ENCODE data around the gene CAMK4.

The CAMK4 gene

DNA sequence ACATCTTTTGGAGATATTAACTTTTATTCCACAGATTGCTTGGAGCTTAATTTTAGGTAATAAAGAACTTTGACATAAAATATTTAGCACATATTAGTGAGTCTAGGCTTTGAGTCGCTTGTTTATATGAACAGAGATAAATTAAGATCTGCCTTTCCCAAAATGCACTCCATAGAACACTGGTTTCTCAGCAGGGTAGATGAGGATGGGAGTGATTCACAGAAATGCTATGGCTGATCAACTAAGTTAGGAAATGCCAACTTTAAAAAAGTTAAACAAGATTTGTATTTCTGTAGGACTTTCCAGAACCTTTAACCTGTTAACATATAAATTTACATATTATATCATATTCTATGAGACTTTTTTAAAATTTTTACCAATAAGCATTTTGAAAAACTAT is 222.9 kb downstream of the CAMK4 start:
- no peak for DNase-seq

DNA sequence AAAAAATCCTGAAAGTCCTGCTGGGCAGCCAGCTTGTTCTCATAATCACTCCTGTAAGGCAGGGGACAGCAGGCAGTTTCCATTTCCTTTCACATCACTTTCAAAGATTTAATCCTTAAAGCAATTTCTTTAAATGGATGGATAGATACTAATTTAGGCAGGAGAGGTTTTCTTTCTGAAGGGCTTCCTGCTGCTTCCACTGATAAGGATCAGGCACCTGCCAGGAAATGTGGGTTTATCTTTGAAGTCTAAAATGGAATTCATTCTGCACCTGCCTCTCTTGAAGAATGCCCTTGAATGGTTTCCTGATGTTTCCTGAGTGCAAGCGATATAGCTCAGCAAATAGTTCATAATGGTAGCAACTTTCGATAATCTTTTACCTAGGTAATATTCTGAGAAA is 223.6 kb downstream of the CAMK4 start:
- no peak for DNase-seq

DNA sequence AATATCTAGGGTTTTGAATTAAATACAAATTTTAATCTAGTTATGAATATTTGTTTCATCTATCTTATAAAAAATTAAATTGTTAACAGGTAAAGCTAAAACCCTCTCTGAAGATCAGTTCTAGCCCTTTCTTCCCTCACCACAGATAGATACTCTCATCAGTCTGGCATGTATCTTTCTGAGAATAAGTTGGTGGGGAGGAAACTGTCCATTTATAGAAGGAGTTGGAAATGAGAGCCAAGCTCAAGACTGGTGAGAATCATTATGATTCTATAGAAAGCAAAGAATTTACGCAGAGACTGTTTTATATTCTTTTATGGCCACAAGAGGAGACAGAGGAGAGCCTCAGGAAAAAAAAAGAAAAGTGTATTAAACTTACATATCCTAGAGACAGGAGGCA is 229.1 kb downstream of the CAMK4 start:
- no peak for DNase-seq

DNA sequence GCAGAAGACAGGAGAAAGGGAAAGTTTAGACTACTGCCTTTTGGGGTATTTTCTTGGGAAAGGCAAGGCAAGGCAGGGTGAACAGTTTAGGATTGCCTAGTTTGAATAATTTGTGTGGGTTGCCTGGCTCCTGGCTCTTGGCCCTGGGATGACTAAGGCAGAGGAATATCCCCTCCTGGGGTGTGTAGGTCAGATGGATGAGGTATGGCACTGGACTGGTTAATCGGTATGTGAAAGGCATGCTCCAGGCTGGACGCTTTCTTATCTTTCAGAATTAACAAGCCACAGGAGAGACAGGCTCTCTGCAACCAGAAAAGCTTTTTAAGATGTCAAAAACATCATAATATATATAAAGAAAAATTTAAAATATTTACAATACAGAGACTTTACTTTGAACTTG is 229.6 kb downstream of the CAMK4 start:
- no peak for DNase-seq

DNA sequence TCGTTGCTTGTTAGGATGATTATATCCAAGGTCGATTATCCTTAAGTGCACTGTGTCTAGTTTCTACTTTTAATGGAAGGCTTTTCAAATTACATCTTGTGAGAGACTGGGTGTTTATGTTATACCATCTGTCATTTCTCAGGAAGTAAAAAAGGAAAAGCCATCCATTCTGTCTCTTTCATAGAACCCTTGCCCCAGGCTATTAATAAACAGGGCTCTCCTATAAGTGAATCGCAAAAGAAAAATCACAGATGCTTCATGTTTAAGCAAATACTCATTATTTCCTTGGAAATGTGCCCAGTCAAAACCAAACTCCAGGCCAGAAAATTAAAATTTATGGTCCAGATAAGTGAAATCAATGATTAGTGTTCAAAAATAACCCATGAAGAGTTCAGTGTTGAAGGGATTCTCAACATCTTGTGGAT is 230.0 kb downstream of the CAMK4 start:
- DNase-seq, result no peak

DNA sequence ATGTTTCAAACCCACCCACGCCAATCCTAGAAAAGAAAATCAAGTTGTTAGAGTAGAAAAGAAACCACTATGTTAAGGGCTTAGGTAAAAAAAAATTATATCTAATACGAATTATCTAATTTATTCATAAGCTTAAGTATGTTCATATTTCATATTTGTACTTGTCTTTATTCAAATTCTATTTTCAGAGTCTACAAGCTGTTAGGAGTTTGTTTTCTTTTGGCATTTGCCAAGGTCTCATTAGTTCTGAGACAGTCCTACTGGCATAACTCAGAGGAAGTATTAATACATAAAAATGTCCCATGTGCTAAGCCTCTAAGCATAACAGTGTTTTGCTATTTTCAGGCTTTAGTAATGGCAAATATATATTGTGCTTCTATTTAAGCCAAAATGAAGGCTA is 230.6 kb downstream of the CAMK4 start:
- no peak for DNase-seq

DNA sequence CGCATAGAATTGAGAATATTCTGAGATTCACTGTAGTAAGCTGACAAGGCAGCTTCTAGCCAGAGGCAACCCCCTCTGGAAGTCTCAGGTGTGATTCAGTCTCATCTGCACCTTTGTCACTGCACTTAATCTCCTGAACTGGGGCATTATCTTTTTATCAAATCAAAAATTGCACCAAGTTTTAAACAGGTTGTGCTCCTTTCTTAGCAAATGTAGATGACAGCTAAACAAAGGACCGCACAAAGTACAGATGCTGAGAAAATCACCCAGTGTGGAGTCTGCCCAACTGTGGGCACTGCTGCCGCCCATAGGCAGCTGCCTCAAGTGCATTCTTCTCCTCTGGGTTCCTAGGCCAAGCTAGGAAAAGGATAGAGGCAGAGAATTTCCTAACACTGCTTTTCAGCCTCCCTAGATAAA is 237.1 kb downstream of the CAMK4 start:
- DNase-seq, result no peak

DNA sequence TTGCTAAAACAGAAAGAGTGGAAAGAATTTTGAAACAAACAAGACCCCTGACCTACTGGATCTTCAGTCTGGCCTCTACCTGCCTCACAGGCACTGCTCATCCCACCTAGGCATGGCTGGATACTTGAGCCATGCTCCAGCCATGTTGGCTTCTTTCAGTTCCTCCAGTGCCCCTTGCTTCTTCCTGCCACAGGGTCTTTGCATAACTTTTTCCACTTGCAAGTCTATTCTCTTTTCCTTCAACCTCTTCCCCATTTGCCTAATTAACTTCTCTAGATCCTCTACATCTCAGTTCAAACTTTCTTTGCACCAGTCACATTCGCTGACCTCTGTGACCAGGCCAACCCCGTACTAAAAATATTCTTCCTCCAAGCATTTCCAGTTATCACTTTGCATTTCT is 237.8 kb downstream of the CAMK4 start:
- DNase-seq, result no peak

DNA sequence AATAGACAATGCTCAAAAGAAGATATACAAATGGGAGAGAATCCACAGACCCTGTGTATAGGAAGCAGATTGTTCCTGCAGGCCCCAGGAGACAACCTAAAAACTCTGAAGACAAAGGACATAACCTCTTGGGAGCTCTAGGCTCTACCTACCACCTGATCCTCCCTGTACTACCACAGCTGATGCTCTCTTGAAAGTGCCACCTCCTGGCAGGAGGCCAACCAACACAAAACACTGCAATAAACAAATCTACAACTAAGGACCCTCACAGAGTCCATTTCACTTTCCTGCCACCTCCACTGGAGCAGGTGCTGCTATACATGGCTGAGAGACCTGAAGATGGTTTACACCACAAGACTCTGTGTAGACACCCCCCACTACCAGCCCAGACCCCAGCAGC is 239.1 kb downstream of the CAMK4 start:
- no peak for DNase-seq

DNA sequence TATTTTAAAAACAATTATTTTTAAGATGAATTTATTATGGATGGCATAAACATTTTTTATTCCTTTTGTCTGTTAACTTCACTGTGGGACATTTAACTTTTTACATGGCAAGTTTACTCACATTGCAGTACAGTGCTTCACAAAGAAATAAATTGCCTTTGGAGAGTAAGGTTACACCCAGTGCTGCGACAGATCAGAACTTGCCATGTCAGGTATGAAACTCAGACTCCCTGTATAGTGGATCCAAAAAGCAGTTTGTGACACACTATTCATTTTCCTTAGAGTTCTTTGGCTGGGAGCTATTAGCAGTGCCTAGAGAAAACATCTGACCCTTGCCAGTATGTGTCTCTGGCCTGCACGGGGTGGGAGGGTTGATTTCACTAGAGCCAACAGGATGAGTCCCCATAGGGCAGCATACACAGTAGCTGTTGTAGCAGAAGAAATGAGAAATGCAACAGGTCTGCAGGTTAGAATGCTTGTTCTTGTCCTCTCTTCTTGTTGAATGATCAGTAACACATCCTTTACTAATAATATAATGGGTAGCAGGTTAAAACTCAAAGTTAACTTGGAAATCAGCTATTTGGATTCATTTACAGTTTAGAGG is 245.2 kb downstream of the CAMK4 start:
- DNase-seq, result no peak

DNA sequence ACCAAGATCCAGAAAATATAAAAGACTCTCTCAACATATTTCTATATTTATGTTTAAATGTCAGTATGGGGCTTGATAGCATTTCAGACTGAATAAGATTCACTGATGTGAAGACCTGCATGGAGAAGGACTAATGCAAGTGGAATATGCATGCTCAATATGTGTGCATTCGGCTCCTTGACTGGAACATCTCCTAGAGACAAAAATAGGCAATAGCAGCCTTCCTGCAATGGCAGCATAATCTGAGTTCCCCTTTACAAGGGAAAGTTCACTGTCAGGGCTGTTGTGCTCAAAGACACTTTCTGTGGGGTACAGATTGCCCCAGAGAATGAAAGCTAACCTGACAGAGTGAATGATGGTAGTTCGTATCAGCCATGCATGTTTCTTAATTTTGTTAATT is 245.7 kb downstream of the CAMK4 start:
- DNase-seq, result peak; percentile 36

DNA sequence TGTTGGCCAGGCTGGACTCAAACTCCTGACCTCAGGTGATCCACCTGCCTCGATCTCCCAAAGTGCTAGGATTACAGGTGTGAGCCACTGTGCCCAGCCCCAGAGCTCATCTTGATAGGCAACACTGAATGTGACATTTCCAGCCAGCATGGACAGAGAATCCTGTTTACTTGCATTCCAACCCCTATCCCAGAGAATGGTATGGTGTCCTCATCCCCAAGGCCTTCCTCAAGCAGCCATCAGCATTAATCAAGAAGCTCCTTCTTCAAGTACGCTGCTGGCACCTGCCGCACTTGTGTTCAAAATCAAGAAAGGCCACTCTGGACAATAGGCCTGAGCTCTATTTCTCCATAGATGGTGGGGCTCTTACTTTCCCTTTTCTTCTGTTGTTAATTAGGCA is 247.9 kb downstream of the CAMK4 start:
- DNase-seq, result no peak

DNA sequence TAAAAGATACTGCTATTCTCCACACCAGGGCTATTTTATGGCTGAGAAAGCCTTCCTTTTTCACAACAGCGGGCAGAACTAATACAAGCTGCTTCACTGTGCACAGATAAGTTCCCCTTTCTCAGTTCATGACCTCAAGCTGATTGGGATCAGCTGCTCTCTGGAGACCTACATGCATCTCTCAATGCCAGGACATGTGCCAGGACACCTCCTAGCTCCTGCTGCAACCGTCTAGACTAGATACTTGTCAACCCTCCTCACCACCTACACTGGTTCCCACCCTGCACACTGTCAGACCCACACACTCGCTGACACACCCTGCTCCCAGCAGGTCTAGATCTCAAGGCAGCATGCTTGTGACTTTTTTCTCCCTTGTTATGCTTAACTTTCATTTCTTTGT is 248.4 kb downstream of the CAMK4 start:
- peak; percentile 75 for DNase-seq

DNA sequence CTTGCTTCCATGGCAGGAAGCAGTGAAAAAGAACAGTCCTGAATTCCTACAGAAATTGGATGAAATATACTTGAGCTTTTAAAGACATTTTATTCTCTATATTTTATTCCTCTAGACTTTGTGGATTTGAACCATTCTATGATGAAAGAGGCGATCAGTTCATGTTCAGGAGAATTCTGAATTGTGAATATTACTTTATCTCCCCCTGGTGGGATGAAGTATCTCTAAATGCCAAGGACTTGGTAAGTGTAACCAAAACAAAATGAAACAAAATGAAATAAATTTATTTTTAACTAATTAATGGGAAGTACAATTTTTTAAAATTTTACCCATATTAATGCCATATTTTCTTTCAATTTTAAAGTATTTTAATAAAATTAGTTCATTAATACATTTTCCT is 254.1 kb downstream of the CAMK4 start:
- peak; percentile 21 for DNase-seq

DNA sequence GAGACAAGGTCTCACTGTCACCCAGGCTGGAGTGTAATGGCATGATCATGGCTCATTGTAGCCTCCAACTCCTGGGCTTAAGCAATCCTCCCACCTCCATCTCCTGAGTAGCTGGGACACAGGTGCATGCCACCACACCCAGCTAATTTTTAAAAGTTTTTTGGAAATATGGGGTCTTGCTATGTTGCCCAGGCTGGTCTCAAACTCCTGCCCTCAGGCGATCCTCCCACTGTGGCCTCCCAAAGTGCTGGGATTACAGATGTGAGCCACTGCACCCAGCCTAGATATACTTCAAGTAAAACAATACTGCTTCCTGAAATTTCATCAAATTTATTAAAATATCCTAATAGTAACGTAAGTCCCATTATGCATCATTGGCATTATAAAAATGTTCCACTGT is 254.7 kb downstream of the CAMK4 start:
- no peak for DNase-seq

DNA sequence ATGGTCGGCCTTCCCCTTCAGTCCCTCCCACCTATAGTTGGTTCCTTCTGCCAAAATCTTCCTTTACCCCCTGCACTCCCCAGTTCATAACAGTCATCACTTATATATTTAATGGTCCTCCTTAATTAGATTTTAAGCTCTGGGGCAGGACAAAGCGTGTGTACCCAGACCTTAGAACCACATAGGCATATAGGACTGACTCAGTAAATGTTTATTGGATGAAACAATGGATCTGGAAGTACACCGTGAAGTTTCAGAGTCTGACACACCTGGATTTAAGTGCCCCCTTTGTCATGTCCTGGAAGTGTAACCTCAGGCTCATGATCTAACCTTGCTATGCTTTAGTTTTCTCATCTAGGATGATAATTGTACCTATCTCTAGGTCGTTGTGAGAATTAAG is 256.2 kb downstream of the CAMK4 start:
- DNase-seq, result no peak

DNA sequence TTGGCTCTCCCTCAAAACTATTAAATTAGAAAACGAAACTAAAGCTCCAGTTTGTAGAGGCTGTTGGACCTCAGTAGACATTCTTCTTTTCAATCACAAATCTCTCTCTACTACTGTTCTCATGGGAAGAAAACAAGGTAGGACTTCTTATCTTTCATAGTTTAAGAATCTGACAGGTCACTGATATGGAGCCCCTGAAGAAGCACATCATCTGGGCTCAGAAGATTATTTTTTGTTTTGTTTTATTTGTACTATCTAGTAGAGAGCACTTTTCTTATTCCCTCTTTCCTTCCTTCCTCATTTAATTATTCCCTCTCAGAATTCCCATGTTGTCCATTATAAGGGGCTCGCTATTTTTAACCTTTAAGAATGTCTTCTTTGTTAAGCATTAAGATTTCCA is 261.9 kb downstream of the CAMK4 start:
- peak; percentile 58 for DNase-seq

DNA sequence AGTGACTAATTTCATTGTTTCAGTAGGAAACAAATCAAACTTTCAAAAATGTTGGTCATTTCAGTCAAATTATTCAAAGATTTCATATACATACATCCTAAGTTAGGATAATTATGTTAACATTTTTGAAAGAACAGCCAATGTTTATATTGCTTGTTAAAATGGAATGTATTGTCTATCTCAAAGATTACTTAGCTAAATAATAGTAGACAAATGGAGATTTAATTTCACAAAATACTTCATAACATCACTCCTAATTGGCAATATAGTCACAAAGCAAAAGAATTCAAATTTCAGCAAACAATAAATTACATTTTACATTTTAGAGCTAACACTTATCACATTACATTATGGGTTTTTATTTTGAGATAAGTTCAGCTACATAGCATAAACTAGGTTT is 262.7 kb downstream of the CAMK4 start:
- no peak for DNase-seq

DNA sequence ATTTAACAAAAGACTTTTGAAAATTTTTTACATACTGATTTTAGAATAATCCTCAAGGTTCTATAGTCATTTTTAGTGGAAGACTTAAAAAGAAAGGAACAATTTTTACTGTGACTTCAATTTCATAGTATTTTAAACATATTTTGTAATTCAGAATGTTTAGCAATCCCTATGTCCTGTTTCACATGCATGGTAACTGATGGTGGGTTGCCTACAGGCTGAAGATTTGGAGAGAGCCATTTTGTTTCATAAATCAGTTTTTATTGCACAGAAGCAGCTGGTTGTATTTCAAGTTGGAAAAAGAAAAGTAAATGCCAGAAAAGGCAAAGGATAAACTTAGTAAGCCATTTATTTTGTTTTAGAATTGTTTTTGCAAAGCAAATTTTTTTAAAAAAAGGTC is 264.2 kb downstream of the CAMK4 start:
- DNase-seq, result no peak

DNA sequence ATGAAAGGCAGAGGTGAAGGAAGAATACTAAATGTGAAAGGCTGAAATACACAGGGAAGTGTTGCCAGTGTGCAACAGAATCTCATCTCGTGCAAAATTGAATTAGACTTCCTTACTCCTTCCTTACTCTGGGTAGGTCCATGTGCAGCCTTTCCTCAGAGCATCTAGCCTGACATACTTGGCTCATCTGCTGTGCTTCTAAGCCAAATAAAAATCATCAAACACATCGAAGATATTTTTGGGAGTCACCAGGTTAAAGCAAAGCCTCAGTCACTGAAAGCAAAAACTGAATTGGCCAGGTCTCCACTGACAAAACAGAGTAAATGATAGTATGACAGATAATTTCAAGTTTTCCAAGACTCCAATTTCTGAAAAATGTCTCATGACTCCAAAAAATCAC is 268.8 kb downstream of the CAMK4 start:
- no peak for DNase-seq

DNA sequence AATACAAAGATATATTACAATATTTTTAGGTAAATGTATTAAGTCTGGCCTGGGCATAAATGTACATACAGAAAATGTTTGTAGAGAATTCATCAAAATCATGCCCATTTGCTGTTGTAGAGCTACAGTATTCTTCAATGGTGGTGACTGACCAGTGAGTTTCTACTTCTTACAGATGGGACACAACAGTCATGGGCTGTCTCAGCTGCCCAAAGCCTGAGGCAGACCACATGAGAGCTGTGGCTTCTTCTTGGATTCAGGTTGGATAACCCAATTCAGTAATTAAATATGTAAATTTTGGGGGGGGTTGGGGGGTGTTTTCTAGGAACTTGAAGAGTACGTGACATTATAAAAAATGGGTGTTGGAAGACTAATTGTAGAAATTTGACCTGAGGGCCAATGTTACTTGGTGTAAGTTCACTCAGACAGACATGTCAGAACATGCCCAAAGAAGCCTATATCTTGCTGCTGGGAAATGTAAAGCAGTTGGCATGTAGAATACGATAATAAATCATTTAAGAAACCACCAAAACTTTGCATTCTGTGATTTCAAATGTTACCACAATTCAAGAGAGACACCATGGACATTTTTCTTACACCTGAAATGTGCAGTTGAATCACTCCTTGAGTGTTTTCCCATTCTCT is 270.3 kb downstream of the CAMK4 start:
- DNase-seq, result no peak

DNA sequence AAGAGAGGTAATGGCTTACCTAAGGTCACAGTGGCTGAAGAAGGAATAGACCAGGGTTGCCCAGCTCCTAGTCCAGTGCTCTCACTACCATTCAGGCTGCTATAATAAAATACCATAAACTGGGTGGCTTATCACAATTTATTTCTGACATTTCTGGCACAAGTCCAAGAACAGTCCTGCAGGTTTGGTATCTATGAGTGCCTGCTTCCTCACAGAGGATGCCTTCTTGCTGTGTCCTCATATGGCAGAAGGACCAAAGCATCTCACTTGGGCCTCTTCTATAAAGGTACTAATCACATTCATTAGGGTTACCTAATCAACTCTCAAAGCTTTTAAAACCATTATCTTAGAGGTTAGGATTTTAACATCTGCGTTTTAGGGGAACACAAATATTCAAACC is 271.0 kb downstream of the CAMK4 start:
- DNase-seq, result no peak

DNA sequence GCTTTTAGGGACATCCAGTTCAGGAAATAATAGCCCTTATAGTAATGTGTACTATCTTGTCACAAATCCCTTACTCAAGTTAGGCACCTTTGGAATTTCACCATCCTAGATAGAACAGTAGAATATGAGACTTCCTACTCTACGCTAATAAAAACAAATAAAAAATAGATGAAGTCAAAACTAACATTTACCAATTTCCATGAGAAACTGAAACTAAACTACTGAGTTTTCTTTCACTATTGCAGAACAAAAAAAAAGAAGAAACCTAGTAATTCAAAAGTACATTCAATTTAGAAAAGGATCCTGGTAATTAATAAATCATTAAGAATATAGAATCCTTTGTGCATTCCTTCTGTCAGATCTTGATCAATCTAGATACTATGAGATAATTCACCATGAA is 274.2 kb downstream of the CAMK4 start:
- peak; percentile 13 for DNase-seq

DNA sequence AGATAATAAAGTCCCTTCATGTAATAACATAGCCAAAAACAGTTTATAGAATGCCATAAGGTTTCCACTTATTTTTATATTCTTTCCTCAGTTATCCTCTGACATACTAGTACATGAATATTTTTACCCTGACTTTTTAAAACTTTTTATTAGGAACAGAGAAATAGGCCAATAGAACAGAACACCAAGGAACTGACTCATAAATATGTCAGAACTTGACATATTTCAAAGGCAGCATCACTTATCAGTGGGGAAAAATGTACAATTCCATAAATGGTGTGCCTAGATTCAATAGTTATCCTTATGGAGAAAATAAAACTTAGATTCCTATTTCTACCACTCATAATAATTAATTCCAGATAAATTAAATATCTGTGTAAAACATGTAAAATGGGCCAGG is 278.8 kb downstream of the CAMK4 start:
- DNase-seq, result no peak

DNA sequence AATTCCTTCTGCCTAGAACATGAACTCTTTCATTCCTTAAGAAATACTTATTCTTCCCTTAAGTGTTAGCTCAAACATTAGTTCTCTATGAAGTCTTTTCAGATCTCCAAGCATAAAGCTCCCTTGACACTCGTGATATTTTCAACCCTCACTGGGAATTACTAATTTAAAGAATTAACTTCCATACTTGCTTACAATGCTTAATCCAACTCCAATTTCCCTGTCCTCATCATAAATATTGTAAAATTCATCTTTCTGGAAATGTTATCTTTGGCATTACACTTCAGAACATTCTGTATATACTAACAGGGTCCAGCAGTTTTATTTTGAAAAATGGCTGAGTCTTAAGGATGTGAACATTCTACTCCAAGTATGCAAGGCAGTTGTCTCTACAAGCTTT is 280.9 kb downstream of the CAMK4 start:
- DNase-seq, result no peak

Measured in OCI-M1 (cell line).